Hematopoietic multipotent progenitor cell treated with erythropoietin and hydrocortisone succinate and interleukin-3 and kit ligand, for 17 days (in vitro differentiated cells): ENCODE data around the gene RTBDN.
"Not testable (repeated sequence)": the region's sequence is repeated elsewhere in the genome, so short reads cannot be mapped to it uniquely, and the experiment has no call there.

Source experiments
- DNase-seq: peaks from one replicate; pipeline ENCODE4 v3.0.0-alpha.2; 2015; ENCODE audit warnings: low spot score

RTBDN gene

DNA sequence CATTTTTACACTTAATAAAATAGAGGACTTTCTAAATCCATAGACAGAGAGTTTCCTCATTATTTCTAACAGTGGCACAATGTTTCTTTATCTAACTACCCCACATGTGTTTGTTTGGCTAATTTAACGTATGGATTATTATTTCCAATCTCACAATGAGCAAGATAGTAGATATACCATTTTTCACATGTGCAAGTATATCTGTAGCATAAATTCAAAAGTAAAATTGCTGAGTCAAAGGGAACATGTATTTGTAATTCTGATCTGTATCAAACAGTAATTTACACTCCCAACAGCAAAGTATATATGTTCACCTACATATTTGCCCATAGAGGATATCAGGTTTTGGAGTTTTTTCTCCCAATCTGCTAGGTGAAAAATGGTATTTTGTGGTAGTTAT is 22.3 kb upstream of the RTBDN start:
- DNase-seq, result no peak

- peak; percentile 84 for DNase-seq
These were observed 13.1 kb upstream of the RTBDN start for GRCh38 chr19:12847159-12848139.

DNA sequence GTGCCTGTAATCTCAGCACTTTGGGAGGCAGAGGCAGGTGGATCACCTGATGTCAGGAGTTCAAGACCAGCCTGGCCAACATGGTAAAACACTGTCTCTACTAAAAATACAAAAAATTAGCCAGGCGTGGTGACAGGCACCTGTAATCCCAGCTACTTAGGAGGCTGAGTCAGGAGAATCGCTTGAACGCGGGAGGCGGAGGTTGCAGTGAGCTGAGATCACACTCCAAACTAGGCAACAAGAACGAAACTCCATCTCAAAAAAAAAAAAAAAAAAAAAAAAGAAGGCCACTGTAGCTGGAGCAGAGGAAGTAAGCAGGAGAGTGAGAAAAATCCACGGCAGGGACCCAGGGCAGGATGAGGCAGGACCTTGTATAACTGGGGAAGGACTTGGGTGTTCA is 12.2 kb upstream of the RTBDN start:
- DNase-seq, result not testable (repeated sequence)

DNA sequence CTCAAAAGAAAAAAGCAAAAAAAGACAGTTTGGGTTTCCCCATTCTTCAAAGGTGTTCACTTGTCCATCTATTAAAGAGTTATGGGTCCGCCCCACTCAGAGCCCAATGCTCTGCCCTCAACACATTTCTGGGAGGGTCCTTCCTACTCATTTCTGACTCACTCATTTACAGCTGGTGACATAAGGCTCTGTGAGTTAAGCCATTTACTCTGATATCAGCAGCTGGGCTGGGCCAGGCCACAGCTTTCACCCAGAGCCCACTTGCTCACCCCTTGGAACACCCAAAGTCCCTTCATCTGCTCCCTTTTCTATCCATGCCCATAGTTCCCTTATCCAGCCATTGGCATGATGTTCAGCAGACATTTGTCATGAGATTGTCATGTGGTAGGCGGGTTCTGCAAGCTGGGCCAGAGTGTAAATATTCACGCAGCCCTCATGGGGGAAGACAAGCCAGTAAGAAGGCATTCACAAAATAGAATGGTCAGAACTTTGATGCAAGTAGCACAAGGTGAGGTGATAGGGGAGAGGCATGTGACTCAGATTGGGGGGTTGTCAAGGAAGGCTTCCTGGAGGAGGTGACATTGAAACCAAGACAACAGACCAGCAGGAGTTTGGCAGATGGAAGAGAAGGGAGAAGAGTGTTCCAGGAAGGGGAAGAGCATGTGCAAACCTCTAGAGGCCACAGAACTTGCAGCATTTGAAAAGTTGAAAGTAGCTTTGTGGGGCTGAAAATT is 9.8 kb upstream of the RTBDN start:
- DNase-seq, result no peak

DNA sequence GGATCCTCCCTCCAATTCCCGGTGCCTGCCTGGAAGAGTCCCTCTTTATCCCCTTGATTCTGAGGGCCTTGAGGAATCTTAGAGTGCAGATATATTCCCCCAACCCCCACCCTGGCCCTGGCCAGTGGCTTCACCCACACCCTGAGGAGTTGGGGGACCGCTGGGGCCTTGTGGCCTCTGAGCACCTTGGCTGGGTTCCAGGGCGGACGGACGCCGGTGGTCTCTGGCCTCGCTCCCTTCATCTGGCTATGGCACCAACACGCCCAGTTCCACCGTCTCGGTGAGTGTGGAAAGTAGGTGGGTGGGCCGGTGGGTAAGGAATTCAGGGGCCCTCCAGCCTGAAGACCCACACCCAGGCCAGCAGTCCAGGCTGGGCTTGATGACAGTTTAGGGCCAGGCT is 8.9 kb upstream of the RTBDN start:
- DNase-seq, result no peak

DNA sequence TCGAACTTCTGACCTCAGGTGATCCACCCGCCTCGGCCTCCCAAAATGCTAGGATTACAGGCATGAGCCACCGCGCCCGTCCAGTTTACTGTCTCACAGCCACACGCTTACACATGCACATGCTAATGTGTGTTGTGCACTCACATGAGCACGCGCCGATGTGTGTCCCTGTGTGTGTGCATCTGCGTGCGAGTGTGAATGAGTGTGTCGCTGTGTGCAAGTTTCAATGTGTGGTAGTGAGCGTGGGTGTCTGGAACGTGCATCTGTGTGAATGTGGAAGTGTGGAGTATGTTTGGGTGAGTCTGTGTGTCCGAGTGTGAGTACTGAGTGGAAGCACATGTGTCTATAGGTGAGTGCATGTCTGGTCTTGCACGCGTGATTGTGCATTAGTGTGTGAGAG is 8.1 kb upstream of the RTBDN start:
- DNase-seq, result no peak

DNA sequence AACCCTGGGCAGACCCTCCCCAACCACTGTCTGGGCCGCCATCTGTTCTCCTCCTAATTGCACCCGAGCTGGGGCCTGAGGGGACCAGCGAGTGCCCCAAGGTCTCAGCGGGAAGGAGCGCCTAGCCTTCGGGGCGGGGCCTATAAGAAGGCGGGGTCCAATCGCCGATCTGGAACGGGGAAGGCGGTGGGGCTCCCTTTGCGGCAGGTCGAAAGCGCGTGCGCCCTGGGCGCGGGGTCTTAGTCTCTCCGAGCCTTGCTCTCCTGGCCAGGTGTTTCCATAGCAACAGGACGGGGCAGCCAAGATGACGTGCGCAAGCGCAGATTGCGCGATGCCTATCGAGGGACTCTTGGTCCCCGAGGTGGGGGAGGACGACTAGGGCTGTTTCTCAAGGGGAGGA is 6.7 kb upstream of the RTBDN start:
- peak; percentile 57 for DNase-seq

GRCh38 chr19:12840091-12841079 is 6.0 kb upstream of the RTBDN start:
- DNase-seq, result peak; percentile 91

DNA sequence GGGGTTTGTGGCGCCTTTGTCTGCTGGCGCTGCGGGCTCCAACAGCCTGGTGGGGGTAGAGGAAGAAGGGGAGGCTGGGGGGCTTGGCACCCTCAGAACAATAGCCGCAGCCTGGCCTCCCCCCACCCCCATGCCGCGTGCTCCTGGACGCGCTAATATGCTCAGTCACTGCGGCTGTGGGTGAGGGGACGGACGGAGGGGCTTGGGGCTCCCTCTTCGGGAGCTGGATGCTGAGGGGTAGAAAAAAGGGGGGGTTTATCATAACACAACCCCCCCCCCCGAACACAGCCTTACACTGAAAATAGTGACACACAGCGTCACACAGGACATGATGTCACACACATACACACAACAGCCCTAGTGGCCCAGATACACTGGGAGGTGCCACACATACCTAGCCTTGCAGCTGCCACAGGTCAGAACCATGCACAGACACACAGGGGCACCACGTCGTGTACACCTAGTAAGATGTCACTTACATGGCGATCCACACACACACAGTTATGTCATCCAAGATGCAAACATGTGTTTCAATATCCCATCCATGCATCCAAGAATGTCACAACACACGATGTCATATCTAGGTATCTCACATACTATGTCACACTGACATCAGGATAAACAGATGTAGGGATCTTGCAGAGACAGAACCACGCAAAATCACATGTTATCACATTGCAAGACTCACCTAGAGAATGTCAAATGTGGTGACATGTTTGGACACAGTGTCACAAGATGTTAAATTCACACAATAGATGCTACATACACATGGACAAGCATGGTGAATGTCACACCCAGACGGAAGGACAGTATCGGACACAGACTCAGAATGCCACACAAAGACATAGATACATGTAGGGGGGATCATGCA is 4.7 kb upstream of the RTBDN start:
- DNase-seq, result no peak

GRCh38 chr19:12838182-12838885 is 4.0 kb upstream of the RTBDN start, which contains the start of gene MAST1:
Gene MAST1 (plus strand): TSS chr19:12838515. CDS start chr19:12838573, 58 bp downstream.
- peak; percentile 65 for DNase-seq

- DNase-seq, result no peak
These were observed 2.8 kb upstream of the RTBDN start for GRCh38 chr19:12837225-12837624.

GRCh38 chr19:12836529-12836863 is 2.1 kb upstream of the RTBDN start:
- no peak for DNase-seq

GRCh38 chr19:12834976-12835757 is 788 bp upstream of the RTBDN start:
- peak; percentile 45 for DNase-seq

GRCh38 chr19:12833738-12834565 is 427 bp downstream of the RTBDN start:
- DNase-seq, result peak; percentile 35

GRCh38 chr19:12833418-12833737 is 1.0 kb downstream of the RTBDN start:
- no peak for DNase-seq

GRCh38 chr19:12828494-12828893 is 5.9 kb downstream of the RTBDN start:
- peak; percentile 24 for DNase-seq

GRCh38 chr19:12825254-12826131 is 8.9 kb downstream of the RTBDN start:
- DNase-seq, result no peak

DNA sequence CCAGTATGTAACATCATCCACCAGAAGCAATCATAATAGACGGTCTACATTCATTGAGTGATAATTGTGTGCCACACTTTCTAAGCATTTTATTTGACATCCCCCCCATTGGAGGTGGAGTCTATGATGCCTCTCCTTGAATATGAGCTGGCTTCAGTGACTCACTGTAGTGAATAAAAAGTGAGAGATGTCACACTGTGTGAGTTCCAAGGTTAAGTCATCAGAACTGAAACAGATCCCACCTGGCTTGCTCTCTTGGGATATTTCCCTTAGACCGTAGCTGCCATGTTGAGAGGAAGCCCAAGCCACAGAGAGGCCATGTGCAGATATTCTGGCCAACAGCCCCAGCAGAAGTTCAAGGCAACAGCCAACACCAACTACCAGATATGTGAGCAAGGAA is 12.6 kb downstream of the RTBDN start:
- no peak for DNase-seq
